Heart left ventricle (tissue), 16 donors: ENCODE measurements around the gene EMILIN2. TPM values are rescaled to one million over a fixed set of nuclear protein-coding genes. Genes with fewer than 3 reads are reported as not detected.

Experiments used
- ATAC-seq, 4 donors: fragments of 200-7000 bp; cut with Tn5 transposase; one replicate each; pipeline ENCODE4 v1.9.1; 2020 to 2022; ENCODE audit warnings: moderate library complexity in 4 of 4, mild to moderate bottlenecking in 3 of 4, moderate number of reproducible peaks in 1 of 4
- DNase-seq, 5 donors: peaks; one replicate each; pipeline ENCODE4 v3.0.0-alpha.2; 2020
- H3K27ac ChIP-seq, 12 donors: fragments of 200-600 bp; sonication (generic) in 4 of 12; one replicate each; pipeline versions ENCODE4 v1.5.0 to v1.8.0; 2016 to 2022; ENCODE audit warnings: mild to moderate bottlenecking in 2 of 12
- H3K27me3 ChIP-seq, 9 donors: fragments of 200-600 bp; sonication (generic) in 2 of 9; one replicate each; pipeline versions ENCODE4 v1.5.1 to v1.8.0; 2016 to 2022; ENCODE audit warnings: mild to moderate bottlenecking in 3 of 9
- H3K36me3 ChIP-seq, 9 donors: fragments of 200-600 bp; sonication (generic) in 2 of 9; one replicate each; pipeline versions ENCODE4 v1.5.0 to v1.8.0; 2018 to 2022; ENCODE audit warnings: mild to moderate bottlenecking in 2 of 9
- H3K4me1 ChIP-seq, 12 donors: fragments of 200-600 bp; sonication (generic) in 4 of 12; one replicate each; pipeline versions ENCODE4 v1.5.0 to v1.8.0; 2016 to 2022; ENCODE audit warnings: mild to moderate bottlenecking in 3 of 12
- H3K4me3 ChIP-seq, 12 donors: fragments of 200-600 bp; sonication (generic) in 4 of 12; one replicate each; pipeline versions ENCODE4 v1.5.0 to v1.8.0; 2017 to 2022; ENCODE audit warnings: mild to moderate bottlenecking in 9 of 12, moderate library complexity in 4 of 12
- H3K9me3 ChIP-seq, 12 donors: fragments of 200-600 bp; sonication (generic) in 4 of 12; one replicate each; pipeline versions ENCODE4 v1.5.0 to v1.8.0; 2016 to 2022; ENCODE audit warnings: mild to moderate bottlenecking in 1 of 12
- POLR2A ChIP-seq, 2 donors: fragments of 450-650 bp; IDR thresholded peaks; one replicate each; pipeline ENCODE4 v1.6.1; 2017; ENCODE audit warnings: antibody characterized with exemption in 2 of 2, mild to moderate bottlenecking in 2 of 2, moderate library complexity in 2 of 2
- WGBS, 4 donors: extraction: QIAGEN DNeasy Blood & Tissue Kit in 2 of 4; methylation state at CpG; one replicate each; pipeline versions ENCODE4 v1.1.5 to v1.1.7; 2013 to 2018; 5-methylcytosine and 5-hydroxymethylcytosine counted together
- intact Hi-C, 10 donors: fragments of 100-400 bp; cut with DNase I; formaldehyde crosslinking; loops; one replicate each; pipeline versions ENCODE4 v1.11.1 to v1.14.2; 2022
- polyA plus RNA-seq, 2 donors: library from polyadenylated mRNA; stranded (reverse); fragments of 200-250 nt; gene quantifications; one replicate each; pipeline ENCODE4 v1.2.3, GENCODE V29; 2013
- total RNA-seq, 9 donors: library from RNA; depleted of rRNA in 2 of 9; stranded (reverse); fragments of >200 nt in 2 of 9; fragmentation: NEBNext Ultra II Directional in 3 of 9; extraction: Animal tissue kit (Norgen Biotek cat#: 25700) in 3 of 9; gene quantifications; one replicate each; pipeline versions ENCODE4 v1.1.0 to v1.2.4, GENCODE V29; 2016 to 2023
- TF ChIP-seq, protein P1 (sequence below), 12 donors: fragments of 200-600 bp; sonication (generic) in 4 of 12; IDR thresholded peaks; one replicate each; pipeline versions ENCODE4 v1.5.0 to v1.8.0; 2018 to 2022; ENCODE audit warnings: antibody characterized with exemption in 12 of 12, mild to moderate bottlenecking in 5 of 12
- donor health status: ischemic (EF 13 %, LVEDD 7.1; RV severe dilation, severe dysfunction).
- donor health status: healthy with polysubstance abuse.
- donor health status: DM: no; HTN: yes; CAD: no.
- donor health status: DM: no; HTN: no; CAD: no.
- donor health status: ischemic (EF 25% LVEDD 6.9; RV normal size, moderate dysfunction).
- donor health status: ischemic (EF 25% LVEDD 5.7; RV mildly dilated, moderate dysfunction).
- donor health status: healthy.
- donor health status: DM: yes; HTN: yes; CAD: no.
- donor health status: ischemic (EF 35%, LVEDD 5.7; RV mildly dilated, moderate dysfunction).
- donor health status: nonischemic (EF 11% LVEDD 7.7; RV severe dilation, severe dysfunction).
- donor health status: DM: yes; HTN: yes; CAD: no.
- donor health status: PGD.
- donor health status: ischemic (EF 29% LVEDD 5.4; RV normal size, mild dysfunction).
- donor health status: nonischemic (EF 23%, LVEDD 6.1; RV moderate dilation, normal function).

EMILIN2 gene
- total and polyA plus RNA-seq, 11 donors = 14.4 to 71.3 (median 22.6) TPM

DNA sequence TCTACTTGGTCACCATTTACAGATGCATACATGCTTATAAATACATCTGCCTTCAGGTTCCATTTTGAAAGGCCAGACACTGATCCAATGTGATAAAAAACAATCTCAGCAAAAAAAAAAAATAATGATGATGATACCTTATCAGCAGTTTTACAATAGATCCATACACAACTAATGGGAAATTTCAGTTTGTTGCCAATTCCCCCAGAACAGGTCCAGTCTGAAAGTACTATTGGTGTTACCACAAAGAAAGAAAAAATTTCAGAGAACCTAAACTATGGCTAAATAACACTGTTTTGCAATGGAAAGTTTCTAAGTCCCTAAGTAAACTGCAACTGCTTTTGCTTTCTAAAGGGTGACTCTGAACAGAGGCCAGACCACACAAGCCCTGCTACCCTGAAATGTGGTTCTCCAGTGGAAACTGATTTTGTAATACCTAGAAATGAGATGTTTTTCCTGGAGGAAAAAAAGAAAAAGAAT, 112.1 kb downstream of the EMILIN2 start:
- ATAC-seq = peak in 3 of 4 donors; percentile 51 to 63 (median 54)
- intact Hi-C loops = loop anchor here in 1 of 10 donors (10.0 kb wide), 1 partner anchor 56 kb away; the partner anchor contains the start of gene LPIN2
- H3K4me1 ChIP-seq = peaks cover 5 to 80% (median 32%) of the 10 kb centered on the region in 12 donors
- H3K4me3 ChIP-seq = peak overlapping the region in 1 of 12 donors; percentile 12
- peaks cover 0 to 21% (median 8%) of the 10 kb centered on the region in 9 donors for H3K36me3 ChIP-seq
- TF ChIP-seq, protein P1, sequence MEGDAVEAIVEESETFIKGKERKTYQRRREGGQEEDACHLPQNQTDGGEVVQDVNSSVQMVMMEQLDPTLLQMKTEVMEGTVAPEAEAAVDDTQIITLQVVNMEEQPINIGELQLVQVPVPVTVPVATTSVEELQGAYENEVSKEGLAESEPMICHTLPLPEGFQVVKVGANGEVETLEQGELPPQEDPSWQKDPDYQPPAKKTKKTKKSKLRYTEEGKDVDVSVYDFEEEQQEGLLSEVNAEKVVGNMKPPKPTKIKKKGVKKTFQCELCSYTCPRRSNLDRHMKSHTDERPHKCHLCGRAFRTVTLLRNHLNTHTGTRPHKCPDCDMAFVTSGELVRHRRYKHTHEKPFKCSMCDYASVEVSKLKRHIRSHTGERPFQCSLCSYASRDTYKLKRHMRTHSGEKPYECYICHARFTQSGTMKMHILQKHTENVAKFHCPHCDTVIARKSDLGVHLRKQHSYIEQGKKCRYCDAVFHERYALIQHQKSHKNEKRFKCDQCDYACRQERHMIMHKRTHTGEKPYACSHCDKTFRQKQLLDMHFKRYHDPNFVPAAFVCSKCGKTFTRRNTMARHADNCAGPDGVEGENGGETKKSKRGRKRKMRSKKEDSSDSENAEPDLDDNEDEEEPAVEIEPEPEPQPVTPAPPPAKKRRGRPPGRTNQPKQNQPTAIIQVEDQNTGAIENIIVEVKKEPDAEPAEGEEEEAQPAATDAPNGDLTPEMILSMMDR (IDR thresholded peaks at IDR 0.05) = no peak
- TF ChIP-seq POLR2A (IDR thresholded peaks at IDR 0.05) = no peak
- peak overlapping the region in 11 of 12 donors; percentile 1 to 95 (median 45) for H3K27ac ChIP-seq
- H3K9me3 ChIP-seq = no peaks in the 10 kb centered on the region
- H3K27me3 ChIP-seq = no peaks in the 10 kb centered on the region
- DNase-seq = no peak

DNA sequence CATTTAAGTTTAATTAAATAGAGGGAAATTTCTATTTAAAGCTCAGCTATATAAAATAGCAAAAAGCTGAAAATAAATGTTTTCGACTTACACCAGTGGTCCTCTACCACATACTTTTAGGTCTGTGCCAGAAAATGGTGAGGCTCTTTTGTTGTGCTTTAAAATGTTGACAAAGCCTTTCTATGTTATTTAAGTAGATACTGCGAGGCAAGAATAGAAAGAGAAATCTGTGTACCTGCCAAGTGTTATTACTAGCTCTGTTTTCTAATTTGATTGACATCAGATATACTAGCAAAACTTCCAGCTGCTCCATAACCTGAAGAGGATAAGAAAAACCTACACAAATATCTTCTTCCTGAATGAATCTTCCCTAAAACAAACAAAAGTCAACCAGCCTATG, 112.5 kb downstream of the EMILIN2 start:
- H3K4me1 ChIP-seq = peaks cover 5 to 85% (median 32%) of the 10 kb centered on the region in 12 donors
- 48 to 59% (median 53%) methylated on average over 2 of the region's 2 CpGs for WGBS, 4 donors
- no peaks in the 10 kb centered on the region for H3K27me3 ChIP-seq
- peak overlapping the region in 11 of 12 donors; percentile 1 to 95 (median 49) for H3K27ac ChIP-seq
- TF ChIP-seq, protein P1 (IDR thresholded peaks at IDR 0.05) = no peak
- no peak for TF ChIP-seq POLR2A (IDR thresholded peaks at IDR 0.05)
- DNase-seq (no peak), ATAC-seq (no peak)
- H3K9me3 ChIP-seq = no peaks in the 10 kb centered on the region
- peak overlapping the region in 1 of 12 donors; percentile 12 for H3K4me3 ChIP-seq
- H3K36me3 ChIP-seq = peaks cover 0 to 16% (median 3%) of the 10 kb centered on the region in 9 donors
- intact Hi-C loops = loop anchor here in 1 of 10 donors (10.0 kb wide), 1 partner anchor 55 kb away; the partner anchor contains the start of gene LPIN2

DNA sequence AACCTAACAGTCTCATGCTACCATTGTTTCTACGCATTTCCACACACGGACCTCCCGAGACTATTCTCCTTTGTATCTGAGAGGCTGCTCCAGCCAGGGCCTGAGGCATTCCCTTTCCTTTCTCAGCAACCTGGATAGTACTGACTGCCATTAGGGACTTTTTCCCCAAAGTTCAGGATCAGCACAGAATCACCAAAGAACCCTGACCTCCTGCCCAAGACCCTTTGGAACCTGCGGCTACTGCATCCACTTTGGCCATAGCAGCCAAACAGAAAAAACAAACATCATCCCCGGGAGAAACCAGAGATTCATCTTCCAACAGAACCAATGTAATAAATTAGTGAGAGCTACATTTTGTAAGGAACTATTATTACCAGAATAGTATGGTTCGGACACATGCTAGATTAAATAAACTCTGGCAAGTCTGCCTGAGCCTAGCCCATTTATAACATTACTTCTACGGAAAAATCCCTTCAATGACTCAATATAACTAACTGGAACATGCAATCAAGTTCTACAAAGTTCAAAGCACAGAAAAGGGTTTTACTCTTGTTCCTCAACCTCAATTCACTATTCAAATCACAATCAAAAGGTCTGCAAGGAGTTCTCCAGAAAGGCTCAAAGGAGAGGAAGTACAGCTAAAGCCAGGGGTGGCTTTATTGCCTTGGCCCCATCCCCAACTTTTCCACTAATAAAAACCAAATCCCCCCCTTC, 114.3 kb downstream of the EMILIN2 start:
- ATAC-seq = no peak

More for the DNA sequence above, 114.3 kb downstream of the EMILIN2 start:
- Histone ChIP-seq H3K9me3 (no peaks in the 10 kb centered on the region), H3K36me3 (no peaks in the 10 kb centered on the region), H3K4me1 (peaks cover 5 to 95% (median 32%) of the 10 kb centered on the region in 12 donors), H3K4me3 (peak overlapping the region in 1 of 12 donors; percentile 31), H3K27ac (peak overlapping the region in 11 of 12 donors; percentile 10 to 95 (median 34)), H3K27me3 (no peaks in the 10 kb centered on the region)
- TF ChIP-seq, protein P1 (IDR thresholded peaks at IDR 0.05) = no peak
- no peak for TF ChIP-seq POLR2A (IDR thresholded peaks at IDR 0.05)
- WGBS, 4 donors = 87 to 94% (median 92%) methylated on average over 7 of the region's 7 CpGs
- no peak for DNase-seq
- intact Hi-C loops = loop anchor here in 1 of 10 donors (10.0 kb wide), 1 partner anchor 284 kb away; the partner anchor contains the start of gene MYL12A
